GM12878 (cell line): ENCODE measurements around the gene ATP2A2.

Experiments used
- ETV6 ChIP-seq, 2 experiments: fragments of 450-650 bp in 1 of 2; IDR thresholded peaks in 1 of 2; conservative IDR thresholded peaks in 1 of 2; 2 replicates each; pipeline ENCODE4 v1.6.1; 2014; ENCODE audit warnings: antibody characterized with exemption in 1 of 2, borderline replicate concordance in 1 of 2, low read depth in 1 of 2, mild to moderate bottlenecking in 1 of 2, moderate library complexity in 1 of 2
- POLR2A ChIP-seq: IDR thresholded peaks from 2 replicates; pipeline ENCODE4 v1.6.1; 2011; ENCODE audit warnings: low read depth, mild to moderate bottlenecking, low read length
- RFX5 ChIP-seq: IDR thresholded peaks from 2 replicates; pipeline ENCODE4 v1.6.1; 2011; ENCODE audit warnings: low read depth, low read length, improper control_type of control experiment
- STAT3 ChIP-seq: IDR thresholded peaks from 2 replicates; pipeline ENCODE4 v1.6.1; 2011; ENCODE audit warnings: low read depth, low read length, improper control_type of control experiment
- ZBTB11 ChIP-seq: fragments of 450-650 bp; formaldehyde crosslinking; IDR thresholded peaks from 2 replicates; pipeline ENCODE4 v1.5.0; 2022; ENCODE audit warnings: mild to moderate bottlenecking, missing genetic modification characterization

GRCh38 chr12:110314308-110314707 is 33.3 kb downstream of the ATP2A2 start:
- TF ChIP-seq STAT3 (no peak), POLR2A (no peak), ZBTB11 (no peak), RFX5 (no peak), ETV6 (conservative IDR thresholded peaks at IDR 0.05 in 1 of 2, IDR thresholded peaks at IDR 0.05 in 1 of 2; ENCODE audit: borderline replicate concordance in 1 of 2, low read depth in 1 of 2) (no peak)
